ENCODE data around the gene ESYT2. TPM values are rescaled to one million over a fixed set of nuclear protein-coding genes. Genes with fewer than 3 reads are reported as not detected.

The ESYT2 gene
- polyA plus RNA-seq, 5 donors, result 36.8 to 46.4 (median 41.5) TPM

GRCh38 chr7:158828133-158829020 lies 932 bp downstream of the ESYT2 start:
- peak in 1 of 2 donors; percentile 45 for DNase-seq

DNA sequence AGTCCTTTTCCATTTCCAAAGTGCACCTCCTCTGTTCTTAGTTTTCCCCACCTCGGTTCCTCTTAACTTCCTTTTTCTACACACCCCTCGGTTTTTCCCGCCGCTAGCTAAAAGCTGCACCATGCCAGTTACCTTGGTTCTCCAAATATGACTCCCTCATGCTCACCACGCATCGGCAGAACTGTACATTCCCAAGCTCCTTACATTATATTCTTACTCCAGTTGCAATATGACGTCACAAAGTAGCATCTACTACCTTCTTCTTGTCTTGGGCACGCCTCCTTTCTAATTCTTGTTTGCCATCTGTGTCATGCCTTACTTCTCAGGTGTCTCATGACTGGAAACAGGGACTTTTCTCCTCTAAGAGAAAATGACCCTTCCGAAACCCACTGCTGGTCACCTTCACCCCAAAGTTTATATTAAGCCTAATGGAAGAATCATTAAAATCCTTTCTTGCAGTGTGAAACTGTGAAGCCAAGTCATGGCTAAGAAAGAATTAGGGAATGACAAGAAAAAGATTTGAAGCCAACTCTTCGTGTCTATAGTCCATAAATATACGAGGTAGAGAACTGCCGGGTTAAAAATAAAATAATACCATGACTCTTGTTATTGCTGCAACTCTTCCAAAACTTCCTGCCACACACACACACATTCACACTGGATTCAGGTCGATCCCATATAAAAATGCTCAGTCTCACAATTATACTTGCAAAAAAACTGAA lies 1.7 kb downstream of the ESYT2 start:
- no peak for DNase-seq

DNA sequence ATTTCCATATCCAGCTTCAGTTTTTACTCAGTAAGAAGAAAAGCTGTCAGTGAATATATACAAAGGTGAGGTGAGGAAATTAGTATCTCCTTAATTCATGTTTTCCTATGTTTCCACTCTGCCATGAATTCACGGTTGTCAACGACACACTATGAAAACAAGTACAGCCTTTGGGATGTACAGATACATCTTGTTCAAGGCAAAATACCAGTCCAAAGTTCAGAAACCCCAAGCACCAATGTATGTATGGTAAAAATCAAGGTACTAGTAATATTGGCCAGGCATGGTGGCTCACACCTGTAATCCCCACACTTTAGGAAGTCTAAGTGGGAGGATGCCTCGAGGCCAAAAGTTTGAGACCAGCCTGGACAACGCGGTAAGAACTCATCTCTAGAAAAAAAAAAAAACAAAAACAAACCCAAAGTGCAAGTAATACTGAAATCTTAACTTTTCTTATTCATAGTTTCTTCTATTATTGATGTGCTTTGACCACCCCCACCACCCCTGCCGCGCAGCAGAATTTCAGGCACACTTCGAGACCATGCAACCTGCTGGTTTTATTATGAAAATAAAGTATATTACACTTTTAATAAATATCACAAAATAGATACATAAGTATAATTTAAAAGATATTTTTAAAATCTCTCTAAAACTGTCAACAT lies 3.5 kb downstream of the ESYT2 start:
- no peak for DNase-seq

- DNase-seq, result no peak
These were observed 5.3 kb downstream of the ESYT2 start for GRCh38 chr7:158824028-158824427.

DNA sequence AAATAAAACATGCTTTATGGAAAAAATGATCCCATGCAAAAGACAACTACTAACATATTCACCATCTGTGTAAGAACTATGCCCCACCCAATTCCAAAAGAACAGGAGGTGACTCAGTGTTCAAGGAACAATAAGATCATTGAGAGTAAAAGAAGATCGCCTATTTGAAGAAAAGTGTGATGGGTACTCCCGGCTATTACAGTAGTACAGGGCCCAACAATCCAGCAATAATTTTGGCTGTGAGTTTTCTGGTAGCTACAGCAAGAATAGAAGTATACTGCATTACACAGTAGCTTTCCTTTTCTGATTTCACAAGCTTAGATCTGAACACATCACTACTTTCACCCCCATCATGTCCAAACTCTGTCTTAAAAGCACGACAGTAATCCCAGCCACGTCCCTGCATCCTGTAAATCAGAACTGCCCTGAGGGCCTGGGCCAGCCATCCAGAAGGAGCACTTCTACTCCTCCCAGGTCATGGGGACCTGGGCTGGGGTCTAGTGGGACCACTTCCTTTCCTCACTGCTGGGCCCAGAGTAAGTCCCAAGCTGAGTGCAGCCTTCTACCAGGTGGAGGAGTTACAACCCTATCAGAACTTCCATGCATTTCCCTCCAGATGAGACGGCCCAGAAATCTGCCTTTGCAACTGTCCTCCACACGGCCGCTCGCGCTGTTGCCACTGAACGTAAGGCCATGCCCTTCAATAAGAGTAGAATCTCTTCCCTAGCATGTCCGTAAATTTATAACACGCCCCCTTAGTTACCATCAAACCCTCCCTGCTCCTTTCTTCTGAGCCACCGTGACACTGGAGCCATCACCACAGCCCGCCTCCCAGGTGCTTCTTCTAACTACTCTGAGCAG lies 7.9 kb downstream of the ESYT2 start:
- DNase-seq, result no peak

DNA sequence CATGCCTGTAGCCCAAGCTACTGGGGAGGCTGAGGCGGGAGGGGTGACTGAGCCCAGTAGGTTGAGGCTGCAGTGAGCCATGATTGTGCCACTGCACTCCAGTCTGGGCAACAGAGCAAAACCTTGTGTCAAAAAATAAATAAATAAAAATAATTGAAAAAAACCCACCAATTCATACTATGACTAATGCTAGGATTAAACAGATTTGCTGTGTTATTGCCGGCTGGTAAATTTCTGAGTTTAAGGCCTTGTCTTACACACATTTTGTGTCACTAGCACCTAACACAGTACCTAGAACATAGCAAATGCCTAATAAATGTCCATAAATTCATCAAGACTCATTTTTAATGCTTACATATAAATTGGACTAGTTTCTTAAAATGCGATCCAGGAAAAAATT lies 8.7 kb downstream of the ESYT2 start:
- no peak for DNase-seq

GRCh38 chr7:158819571-158820203 lies 9.6 kb downstream of the ESYT2 start:
- no peak for DNase-seq

DNA sequence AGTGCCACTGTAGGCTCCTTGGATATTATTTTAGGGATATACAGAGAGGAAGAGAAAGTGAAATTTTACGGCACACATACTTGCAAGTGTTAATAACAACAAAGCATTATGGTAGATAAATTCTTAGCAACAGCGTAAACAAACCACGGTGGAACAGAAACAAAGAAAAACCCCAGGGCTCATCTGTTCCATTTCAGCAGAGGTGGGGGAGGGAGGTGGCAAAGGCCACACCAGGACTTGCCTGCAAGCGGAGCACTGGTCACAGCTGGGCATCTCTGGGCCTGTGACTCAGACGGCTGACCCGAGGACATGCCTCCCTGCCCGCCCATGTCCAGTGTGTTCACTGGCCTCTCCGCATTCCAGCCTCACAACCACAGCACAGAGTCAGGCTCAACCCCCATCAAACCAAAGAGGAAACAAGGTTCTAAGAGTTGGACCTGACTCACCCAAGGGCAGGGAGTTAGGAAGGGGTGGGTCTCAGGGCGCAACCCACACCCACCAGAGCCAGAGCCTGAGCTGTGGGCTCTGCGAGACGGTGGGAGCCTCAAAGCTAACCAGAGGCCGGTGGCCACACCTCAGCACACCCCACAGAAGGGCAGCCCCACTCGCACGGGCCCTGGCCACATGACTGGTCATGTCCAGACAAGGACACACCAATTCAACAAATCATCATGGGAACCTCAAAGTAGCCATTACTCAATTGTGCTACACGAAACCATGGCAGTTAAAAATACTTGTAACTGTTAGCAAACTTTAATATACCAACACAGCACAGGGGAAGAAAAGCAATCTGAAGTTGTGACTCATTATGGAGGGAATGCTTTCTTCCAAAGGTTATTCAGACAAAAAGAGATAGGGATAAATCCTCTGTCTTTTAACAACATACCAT lies 10.7 kb downstream of the ESYT2 start:
- DNase-seq, result peak; percentile 73 to 80

DNA sequence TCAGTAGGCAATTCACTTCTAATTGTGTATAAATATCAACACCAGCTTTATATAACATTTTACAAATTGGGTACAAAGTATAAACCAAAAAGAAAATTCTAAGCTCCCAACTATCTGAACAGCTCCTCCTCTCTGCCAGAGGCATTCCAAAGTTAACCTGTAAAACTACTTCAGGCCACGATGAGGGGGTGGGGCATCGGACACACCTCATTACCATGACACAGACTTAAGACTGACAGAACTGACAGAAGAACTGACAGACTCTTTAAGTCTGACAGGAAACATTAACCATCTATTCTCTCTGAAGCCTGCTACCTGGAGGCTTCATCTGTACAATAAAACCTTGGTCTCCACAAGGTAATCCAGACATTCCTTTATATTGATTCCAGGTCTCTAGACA lies 12.3 kb downstream of the ESYT2 start:
- DNase-seq, result no peak

GRCh38 chr7:158816271-158816670 lies 13.0 kb downstream of the ESYT2 start:
- no peak for DNase-seq

- no peak for DNase-seq
These were observed 13.5 kb downstream of the ESYT2 start for GRCh38 chr7:158815800-158816128.

- DNase-seq, result no peak
These were observed 14.1 kb downstream of the ESYT2 start for GRCh38 chr7:158815083-158815799.

- no peak for DNase-seq
These were observed 14.7 kb downstream of the ESYT2 start for GRCh38 chr7:158814637-158815036.

DNA sequence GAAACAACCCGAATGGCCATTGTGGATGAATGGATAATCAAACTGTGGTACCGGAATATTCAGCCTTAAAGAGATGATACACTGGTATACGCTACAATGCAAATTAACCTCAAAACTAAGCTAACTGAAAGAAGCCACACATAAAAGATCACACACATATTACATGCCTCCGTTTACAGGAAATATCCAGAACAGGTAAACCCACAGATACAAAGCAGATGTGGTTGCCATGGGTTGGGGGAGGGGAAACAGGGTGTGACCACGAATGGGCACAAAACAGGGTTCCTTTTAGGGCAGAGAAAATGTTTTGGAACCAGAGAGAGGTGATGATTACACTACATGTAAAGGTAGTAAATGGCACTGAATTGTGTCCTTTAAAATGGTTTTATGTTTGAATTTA lies 16.6 kb downstream of the ESYT2 start:
- DNase-seq, result no peak

- DNase-seq, result no peak
These were observed 17.4 kb downstream of the ESYT2 start for GRCh38 chr7:158811894-158812293.

DNA sequence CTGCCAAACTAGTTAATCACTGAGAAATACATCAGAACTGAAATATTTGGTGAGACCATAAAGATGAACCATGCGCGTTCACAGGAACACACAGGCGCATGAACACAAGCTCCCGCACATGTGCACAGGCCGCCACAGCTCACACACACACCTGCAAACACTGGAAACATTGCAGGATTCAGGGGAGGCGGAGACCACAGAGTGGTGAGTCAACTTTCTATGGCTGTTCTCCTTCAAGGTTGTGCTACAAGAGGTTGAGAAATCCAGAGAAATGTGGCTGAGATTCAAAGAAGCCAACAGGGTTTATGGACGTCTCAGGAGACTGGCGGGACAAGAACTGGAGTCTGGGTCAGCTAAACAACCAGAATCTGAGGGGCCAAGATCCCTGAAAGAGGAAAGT lies 17.8 kb downstream of the ESYT2 start:
- DNase-seq, result no peak

DNA sequence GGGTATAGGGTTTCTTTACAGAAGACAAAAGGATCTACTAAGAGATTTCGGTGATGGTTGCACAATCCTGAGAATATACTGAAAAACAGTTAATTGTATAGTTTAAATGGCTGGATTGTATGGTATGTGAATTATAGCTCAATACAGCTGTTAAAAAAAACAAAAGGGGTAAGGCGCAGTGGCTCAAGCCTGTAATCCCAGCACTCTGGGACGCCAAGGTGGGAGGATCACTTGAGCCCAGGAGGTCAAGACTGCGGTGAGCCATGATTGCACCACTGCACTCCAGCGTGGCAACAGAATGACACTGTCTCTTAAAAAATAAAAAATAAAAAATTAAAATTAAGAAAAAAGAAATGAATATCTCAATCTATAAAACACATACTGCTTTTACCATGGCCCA lies 18.5 kb downstream of the ESYT2 start:
- DNase-seq, result no peak

DNA sequence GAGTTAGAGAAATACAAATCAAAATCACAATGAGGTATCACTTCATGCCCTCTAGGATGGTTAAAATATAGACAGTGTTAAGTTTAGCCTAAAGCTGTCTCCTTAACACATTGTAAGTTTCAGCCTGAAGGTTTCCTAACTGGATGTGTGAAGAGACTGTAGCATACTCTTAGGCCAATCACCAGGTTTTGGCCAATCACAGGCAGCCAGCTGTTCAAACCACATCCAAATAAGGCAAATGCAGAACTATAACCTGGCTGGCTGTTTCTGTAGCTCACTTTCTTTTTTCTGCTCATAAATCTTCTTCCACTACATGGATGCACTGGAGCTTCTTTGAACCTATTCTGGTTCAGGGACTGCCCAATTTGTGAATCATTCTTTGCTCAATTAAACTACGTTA lies 19.7 kb downstream of the ESYT2 start:
- DNase-seq, result no peak

DNA sequence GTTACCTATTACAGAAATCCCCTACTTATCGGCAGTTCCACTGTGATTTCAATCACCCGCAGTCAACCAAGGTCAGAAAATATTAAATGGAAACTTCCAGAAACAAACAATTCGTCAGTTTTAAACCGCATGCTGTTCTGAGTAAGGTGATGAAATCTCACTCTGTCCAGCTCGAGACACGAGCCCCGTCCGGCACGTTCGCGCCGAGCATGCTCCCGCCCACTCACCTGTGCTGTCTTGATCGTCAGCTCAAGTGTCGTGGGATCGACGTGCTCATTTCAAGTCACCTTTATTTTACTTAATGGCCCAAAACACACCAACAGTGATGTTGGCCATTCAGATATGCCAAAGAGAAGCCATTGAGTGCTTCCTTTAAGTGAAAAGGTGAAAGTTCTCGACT lies 21.2 kb downstream of the ESYT2 start:
- no peak for DNase-seq

- DNase-seq, result no peak
These were observed 23.4 kb downstream of the ESYT2 start for GRCh38 chr7:158805937-158806336.
